Measurements from ENCODE around the gene NOL3. TPM values are rescaled to one million over a fixed set of nuclear protein-coding genes. Genes with fewer than 3 reads are reported as not detected.
A peak's percentile ranks its signal among the peaks of the same experiment; 100 is the strongest.

NOL3 gene
- total and polyA plus RNA-seq, 2 of the 13 experiments (the other 11 are each of a cell fraction or from before 2014, with no cell fraction given) = 5.7 to 20.5 TPM

- TF ChIP-seq ZFP36L1 (CRISPR knock-in tag; IDR thresholded peaks at IDR 0.05) (peak; percentile 54; the same call in 1 of the 2 replicates), SUZ12 (IDR thresholded peaks at IDR 0.05; ENCODE audit: low read depth, low read length) (no peak), EP300 (IDR thresholded peaks at IDR 0.05; ENCODE audit: low read depth in 2 of 2, low read length in 2 of 2) (peak in 1 of 2 experiments; percentile 30; a peak in 1 of 4 replicates), EP300 (CRISPR knock-in tag; IDR thresholded peaks at IDR 0.05; ENCODE audit: borderline replicate concordance) (peak; percentile 15; the same call in 1 of the 2 replicates), TSC22D2 (CRISPR knock-in tag; IDR thresholded peaks at IDR 0.05; ENCODE audit: borderline replicate concordance) (no peak), ZNF292 (CRISPR knock-in tag; IDR thresholded peaks at IDR 0.05; ENCODE audit: borderline replicate concordance, low read depth) (peak; percentile 37; the same call in 1 of the 2 replicates), HMGA1 (CRISPR knock-in tag; conservative IDR thresholded peaks at IDR 0.05) (no peak), GATA4 (IDR thresholded peaks at IDR 0.05; ENCODE audit: borderline replicate concordance, low read depth) (peak; percentile 23; the same call in 1 of the 2 replicates), KDM3A (CRISPR knock-in tag; IDR thresholded peaks at IDR 0.05; ENCODE audit: low read depth) (no peak; the same call in 1 of the 2 replicates), RXRA (CRISPR knock-in tag; IDR thresholded peaks at IDR 0.05) (peak; percentile 13; the same call in 1 of the 2 replicates), FLYWCH1 (CRISPR knock-in tag; IDR thresholded peaks at IDR 0.05) (no peak), ZNF629 (CRISPR knock-in tag; conservative IDR thresholded peaks at IDR 0.05) (no peak), TARDBP (CRISPR knock-in tag; IDR thresholded peaks at IDR 0.05) (peak; percentile 47; the same call in 1 of the 2 replicates), MIER2 (CRISPR knock-in tag; IDR thresholded peaks at IDR 0.05) (0 out of 2 replicates have a peak, but pooled peaks have one; percentile 20), TCF7L2 (IDR thresholded peaks at IDR 0.05; ENCODE audit: low read depth, low read length) (no peak), PRDM4 (CRISPR knock-in tag; IDR thresholded peaks at IDR 0.05; ENCODE audit: borderline replicate concordance) (no peak), HBP1 (CRISPR knock-in tag; IDR thresholded peaks at IDR 0.05; ENCODE audit: low read depth) (no peak), ARNT (IDR thresholded peaks at IDR 0.05) (no peak), HIC2 (CRISPR knock-in tag; IDR thresholded peaks at IDR 0.05; ENCODE audit: low read depth) (peak; percentile 81), AHR (CRISPR knock-in tag; IDR thresholded peaks at IDR 0.05) (peak; percentile 92), GATAD1 (CRISPR knock-in tag; IDR thresholded peaks at IDR 0.05) (0 out of 2 replicates have a peak, but pooled peaks have one; percentile 7), NR1H2 (CRISPR knock-in tag; IDR thresholded peaks at IDR 0.05; ENCODE audit: borderline replicate concordance, low read depth) (no peak), ZNF780A (CRISPR knock-in tag; IDR thresholded peaks at IDR 0.05) (no peak), ZBTB14 (CRISPR knock-in tag; IDR thresholded peaks at IDR 0.05) (peak; percentile 34; the same call in 1 of the 2 replicates)
Measured at GRCh38 chr16:67170168-67170948, at the start of gene NOL3 (continued).
